A549 treated with Hydrocortisone at 1 μM for 4 hours (cell line): ENCODE data around the gene ZNF664. TPM values are rescaled to one million over a fixed set of nuclear protein-coding genes. Genes with fewer than 3 reads are reported as not detected.

Experiments used
- total RNA-seq: library from RNA; stranded (reverse); fragments of 200-300 nt; extraction: Qiagen RNA extraction; gene quantifications from 5 replicates; pipeline ENCODE4 v1.2.3, GENCODE V29; 2022

Gene ZNF664
- 53.4 to 73.7 TPM (median 59.6 TPM) in 5 replicates for total RNA-seq

DNA sequence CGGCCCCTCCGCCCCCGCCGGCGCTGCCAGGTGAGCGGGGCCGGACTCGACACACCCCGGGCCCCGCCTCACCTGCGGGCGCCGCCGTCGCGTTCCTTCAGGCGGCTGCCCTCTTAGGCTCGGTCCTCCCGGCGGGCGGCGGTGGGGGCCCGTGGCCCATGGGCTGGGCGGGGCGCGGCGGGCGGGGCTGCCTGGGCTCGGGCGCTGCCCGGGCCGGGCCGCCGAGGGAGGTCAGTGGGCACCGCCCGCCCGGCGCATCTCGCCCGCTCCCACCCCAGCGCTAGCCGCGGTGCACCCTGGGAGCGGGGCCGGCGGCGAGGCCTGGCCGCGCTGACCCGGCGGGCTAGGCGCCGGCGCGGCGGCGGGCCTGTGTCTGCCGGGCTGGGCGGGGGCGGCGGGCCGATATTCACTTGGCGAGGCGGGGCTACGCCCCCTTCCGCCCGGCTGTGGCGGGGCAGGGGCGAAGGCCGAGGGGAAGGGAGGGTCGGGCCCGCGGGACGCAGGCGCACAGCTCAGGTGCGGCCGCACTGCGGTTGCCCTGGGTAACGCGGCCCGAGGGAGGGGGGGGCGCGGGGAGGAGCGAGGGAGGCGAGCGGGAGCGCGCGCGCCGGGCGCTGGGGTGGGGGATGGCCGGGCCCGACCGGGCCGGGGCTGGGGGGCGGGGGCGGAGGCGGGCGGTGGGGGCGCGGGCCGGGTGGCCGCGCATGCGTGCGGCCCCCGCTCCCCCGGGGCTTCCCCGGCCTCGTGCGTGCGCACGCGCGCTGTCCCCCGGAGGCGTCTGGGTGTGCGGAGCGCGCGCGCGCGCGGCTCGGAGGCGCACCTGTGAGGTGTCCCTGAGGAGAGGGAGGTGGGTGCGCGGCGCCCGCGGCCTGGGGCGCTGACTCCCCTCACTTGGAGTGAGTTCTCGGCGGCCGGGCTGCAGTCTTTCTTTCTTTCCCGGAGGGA is at the start of gene ZNF664, which contains the start of gene CCDC92:
Gene ZNF664, plus strand, starts transcription at position 759 of the 945 bp plus-strand sequence. CDS start 38,930 bp downstream, outside the sequence.
Gene CCDC92, minus strand, starts transcription at position 375 of the 945 bp plus-strand sequence. CDS start 28,526 bp downstream, outside the sequence.

Other genes starting within 250 kb of the ZNF664 start
- gene DNAH10, start 210.9 kb upstream of the ZNF664 start, total RNA-seq: 0.14 to 0.31 TPM (median 0.22 TPM) in 5 replicates
- gene CCDC92, start 384 bp upstream of the ZNF664 start, total RNA-seq: 20.9 to 27.5 TPM (median 25.9 TPM) in 5 replicates